Testis (tissue), 3 donors: ENCODE measurements around the gene USP2. TPM values are rescaled to one million over a fixed set of nuclear protein-coding genes. Genes with fewer than 3 reads are reported as not detected.

Experiments
- DNase-seq: peaks from one replicate; pipeline ENCODE4 v3.0.0-alpha.2; 2019
- H3K27ac ChIP-seq, 2 donors: fragments of 200-600 bp; sonication (generic); one replicate each; pipeline ENCODE4 v1.5.1; 2019
- H3K27me3 ChIP-seq: fragments of 200-600 bp; sonication (generic); one replicate; pipeline ENCODE4 v1.5.1; 2019
- H3K36me3 ChIP-seq: fragments of 200-600 bp; sonication (generic); one replicate; pipeline ENCODE4 v1.5.1; 2017; ENCODE audit warnings: low read depth; ENCODE audit errors: missing control alignments
- H3K4me1 ChIP-seq: fragments of 200-600 bp; sonication (generic); one replicate; pipeline ENCODE4 v1.5.1; 2019
- H3K4me3 ChIP-seq, 2 donors: fragments of 200-600 bp; sonication (generic); one replicate each; pipeline ENCODE4 v1.5.1; 2017 to 2019
- H3K9me3 ChIP-seq: fragments of 200-600 bp; sonication (generic); one replicate; pipeline ENCODE4 v1.5.1; 2017
- POLR2A ChIP-seq: fragments of 450-650 bp; IDR thresholded peaks from one replicate; pipeline ENCODE4 v1.6.1; 2017; ENCODE audit warnings: antibody characterized with exemption, mild to moderate bottlenecking, moderate library complexity
- WGBS, 2 donors: methylation state at CpG; one replicate each; pipeline ENCODE4 v1.1.5; 2018; 5-methylcytosine and 5-hydroxymethylcytosine counted together
- intact Hi-C: fragments of 100-400 bp; cut with DNase I; formaldehyde crosslinking; loops from one replicate; pipeline ENCODE4 v1.15.1; 2023; ENCODE audit warnings: low total_unique reads
- polyA plus RNA-seq: library from polyadenylated mRNA; stranded (reverse); fragments of 350-450 nt; fragmentation: Illumina TruSeq; extraction: RNeasy Lipid Tissue Mini Kit (QIAGEN cat#74804); gene quantifications from one replicate; pipeline ENCODE4 v1.2.3, GENCODE V29; 2014; ENCODE audit warnings: low read depth, low replicate concordance; ENCODE audit not compliant: insufficient read depth
- total RNA-seq, 2 donors: library from RNA; depleted of rRNA; stranded (reverse); fragments of >200 nt; gene quantifications; one replicate each; pipeline ENCODE4 v1.2.3, GENCODE V29; 2016
- TF ChIP-seq, protein P1 (sequence below), 3 experiments: fragments of 450-650 bp in 2 of 3; fragments of 200-600 bp in 1 of 3; sonication (generic) in 1 of 3; IDR thresholded peaks; one replicate each; pipeline ENCODE4 v1.5.1; 2016 to 2019; ENCODE audit warnings: antibody characterized with exemption in 3 of 3, mild to moderate bottlenecking in 2 of 3, moderate library complexity in 1 of 3

Gene USP2
- total and polyA plus RNA-seq, 3 donors from 2014 or later = 41.2 to 168 (median 100) TPM

DNA sequence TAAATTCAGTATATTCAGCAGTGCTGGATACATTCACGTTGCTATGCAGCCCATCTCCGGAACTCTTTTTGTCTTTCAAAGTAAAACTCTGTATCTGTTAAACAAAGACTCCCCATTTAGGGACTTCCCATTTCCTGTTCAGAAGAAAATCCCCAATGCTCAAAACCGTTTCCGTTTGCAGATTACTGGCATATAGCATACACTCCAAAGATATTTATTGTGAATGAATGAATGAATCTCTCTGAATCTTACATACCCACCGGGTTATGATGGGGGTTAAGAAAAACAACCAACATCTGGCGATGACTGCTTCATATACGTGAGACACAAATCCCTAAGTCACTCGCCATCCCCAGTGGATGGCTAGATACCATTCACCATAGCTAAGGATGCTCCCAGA lies 39.9 kb upstream of the USP2 start:
- Histone ChIP-seq H3K4me3 (no peak overlapping the region), H3K4me1 (peaks cover 5% of the 10 kb centered on the region), H3K27me3 (no peaks in the 10 kb centered on the region), H3K27ac (no peak overlapping the region), H3K9me3 (no peaks in the 10 kb centered on the region), H3K36me3 (no peaks in the 10 kb centered on the region)
- TF ChIP-seq POLR2A = no peak
- TF ChIP-seq, protein P1, sequence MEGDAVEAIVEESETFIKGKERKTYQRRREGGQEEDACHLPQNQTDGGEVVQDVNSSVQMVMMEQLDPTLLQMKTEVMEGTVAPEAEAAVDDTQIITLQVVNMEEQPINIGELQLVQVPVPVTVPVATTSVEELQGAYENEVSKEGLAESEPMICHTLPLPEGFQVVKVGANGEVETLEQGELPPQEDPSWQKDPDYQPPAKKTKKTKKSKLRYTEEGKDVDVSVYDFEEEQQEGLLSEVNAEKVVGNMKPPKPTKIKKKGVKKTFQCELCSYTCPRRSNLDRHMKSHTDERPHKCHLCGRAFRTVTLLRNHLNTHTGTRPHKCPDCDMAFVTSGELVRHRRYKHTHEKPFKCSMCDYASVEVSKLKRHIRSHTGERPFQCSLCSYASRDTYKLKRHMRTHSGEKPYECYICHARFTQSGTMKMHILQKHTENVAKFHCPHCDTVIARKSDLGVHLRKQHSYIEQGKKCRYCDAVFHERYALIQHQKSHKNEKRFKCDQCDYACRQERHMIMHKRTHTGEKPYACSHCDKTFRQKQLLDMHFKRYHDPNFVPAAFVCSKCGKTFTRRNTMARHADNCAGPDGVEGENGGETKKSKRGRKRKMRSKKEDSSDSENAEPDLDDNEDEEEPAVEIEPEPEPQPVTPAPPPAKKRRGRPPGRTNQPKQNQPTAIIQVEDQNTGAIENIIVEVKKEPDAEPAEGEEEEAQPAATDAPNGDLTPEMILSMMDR (IDR thresholded peaks at IDR 0.05) = no peak
- no peak for DNase-seq
- intact Hi-C loops = no loop called here
- 22 to 31% methylated on average over 8 of the region's 8 CpGs for WGBS, 2 donors

DNA sequence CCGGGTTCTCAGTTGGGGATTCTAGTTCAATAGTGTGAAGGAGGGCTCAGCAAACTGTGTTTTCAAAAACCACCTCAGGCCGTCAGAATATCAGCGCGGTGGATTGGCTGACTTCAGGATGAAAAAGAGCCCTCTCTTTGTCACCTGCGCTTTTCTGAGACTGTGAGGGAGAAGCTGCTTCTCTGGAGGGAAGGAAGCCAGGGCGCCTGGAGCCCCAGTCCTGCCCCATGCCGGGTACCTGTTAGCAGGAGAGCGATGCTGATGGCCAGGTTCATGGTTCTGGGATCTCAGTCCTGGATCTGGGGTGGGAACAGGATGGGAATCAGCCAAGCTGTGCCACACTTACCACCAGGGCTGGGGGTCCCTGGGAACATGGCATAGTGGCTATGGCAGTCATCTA lies 39.1 kb upstream of the USP2 start:
- no peak for DNase-seq
- no peak for TF ChIP-seq POLR2A
- TF ChIP-seq, protein P1 (IDR thresholded peaks at IDR 0.05) = no peak
- H3K4me3 ChIP-seq = no peak overlapping the region
- H3K27ac ChIP-seq = no peak overlapping the region
- 85 to 92% methylated on average over 8 of the region's 8 CpGs for WGBS, 2 donors
- peaks cover 5% of the 10 kb centered on the region for H3K4me1 ChIP-seq
- H3K9me3 ChIP-seq = no peaks in the 10 kb centered on the region
- intact Hi-C loops = no loop called here
- H3K36me3 ChIP-seq = no peaks in the 10 kb centered on the region
- H3K27me3 ChIP-seq = no peaks in the 10 kb centered on the region

DNA sequence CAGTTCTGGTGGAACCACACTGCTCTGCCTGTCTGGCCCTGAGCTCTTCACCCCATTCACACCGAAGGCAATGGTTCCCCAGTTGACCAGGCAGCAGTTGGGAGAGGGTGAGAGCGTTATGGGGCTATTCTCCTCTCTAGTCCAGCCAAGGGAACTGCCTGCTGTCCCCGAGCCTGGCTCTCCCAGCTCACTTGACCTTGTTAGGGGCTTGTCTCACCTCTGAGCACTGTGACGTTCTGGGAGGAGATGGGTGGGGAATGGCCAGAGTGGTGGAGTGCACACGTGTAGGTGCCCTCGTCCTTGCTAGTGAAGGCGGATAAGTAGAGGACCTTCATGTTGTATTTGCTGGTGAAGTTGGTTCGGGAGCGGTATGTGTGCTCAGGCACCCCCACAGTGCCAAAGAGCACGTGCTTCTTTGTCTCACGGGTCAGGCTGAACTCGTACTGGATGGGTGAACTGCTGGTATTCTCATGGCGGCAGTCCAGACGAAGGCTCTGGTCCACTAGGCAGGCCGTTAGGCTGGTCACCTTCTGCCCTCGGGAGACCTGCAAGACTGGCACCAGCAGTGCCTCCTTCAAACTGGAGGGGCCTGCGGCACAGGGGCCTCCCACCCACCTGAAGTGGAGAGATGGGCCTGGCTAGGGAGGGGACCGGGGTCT lies 38.5 kb upstream of the USP2 start:
- H3K4me1 ChIP-seq = peaks cover 5% of the 10 kb centered on the region
- intact Hi-C loops = no loop called here
- TF ChIP-seq POLR2A = no peak
- TF ChIP-seq, protein P1 (IDR thresholded peaks at IDR 0.05) = no peak

DNA sequence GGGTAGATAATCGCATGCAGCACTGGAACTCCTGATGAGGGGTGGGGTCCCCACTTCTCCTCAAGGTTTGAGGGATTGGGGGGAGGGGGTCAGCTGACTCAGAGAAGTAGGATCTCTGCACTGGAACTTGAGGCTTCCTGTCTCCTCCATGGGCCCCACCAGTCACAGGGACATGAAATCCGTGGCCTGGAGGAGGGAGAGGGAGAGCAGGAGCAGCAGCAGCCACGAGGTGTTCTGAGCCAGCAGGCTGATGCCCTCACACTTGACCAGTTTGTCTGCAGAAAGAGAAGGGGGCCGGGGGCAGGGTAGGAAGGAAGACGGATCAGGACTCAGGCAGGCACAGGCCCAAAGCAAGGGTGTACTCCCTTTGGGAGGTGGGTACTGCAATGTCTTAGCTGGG lies 37.8 kb upstream of the USP2 start:
- intact Hi-C loops = no loop called here
- TF ChIP-seq, protein P1 (IDR thresholded peaks at IDR 0.05) = no peak
- TF ChIP-seq POLR2A = no peak
- no peak for DNase-seq
- no peaks in the 10 kb centered on the region for H3K36me3 ChIP-seq
- WGBS, 2 donors = 82 to 94% methylated on average over 3 to 5 of the region's 5 CpGs
- H3K4me3 ChIP-seq = no peak overlapping the region
- H3K4me1 ChIP-seq = peaks cover 5% of the 10 kb centered on the region
- H3K27me3 ChIP-seq = no peaks in the 10 kb centered on the region
- H3K27ac ChIP-seq = no peak overlapping the region
- H3K9me3 ChIP-seq = no peaks in the 10 kb centered on the region

More for the DNA sequence above, 38.5 kb upstream of the USP2 start:
- 90 to 95% methylated on average over 8 to 18 of the region's 18 CpGs for whole genome bisulfite sequencing, 2 donors
- H3K36me3 ChIP-seq = no peaks in the 10 kb centered on the region
- no peak overlapping the region for H3K4me3 ChIP-seq
- no peaks in the 10 kb centered on the region for H3K27me3 ChIP-seq
- no peak for DNase-seq
- no peaks in the 10 kb centered on the region for H3K9me3 ChIP-seq
- H3K27ac ChIP-seq = no peak overlapping the region

DNA sequence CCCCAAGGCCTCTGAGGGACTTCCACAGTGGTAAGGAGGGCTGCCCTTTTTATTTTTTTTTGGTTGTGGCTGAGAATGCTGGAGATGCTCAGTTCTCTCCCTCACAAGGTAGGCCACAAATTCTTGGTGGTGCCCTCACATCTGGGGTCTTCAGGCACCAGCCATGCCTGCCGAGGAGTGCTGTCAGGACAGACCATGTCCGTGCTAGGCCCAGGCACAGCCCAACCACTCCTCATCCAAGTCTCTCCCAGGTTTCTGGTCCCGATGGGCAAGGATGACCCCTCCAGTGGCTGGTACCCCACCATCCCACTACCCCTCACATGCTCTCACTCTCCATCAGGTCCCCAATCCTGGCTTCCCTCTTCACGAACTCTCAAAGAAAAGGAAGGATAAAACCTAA lies 37.3 kb upstream of the USP2 start:
- intact Hi-C loops = no loop called here
- Histone ChIP-seq H3K4me3 (no peak overlapping the region), H3K27me3 (no peaks in the 10 kb centered on the region), H3K4me1 (peaks cover 5% of the 10 kb centered on the region), H3K27ac (no peak overlapping the region), H3K9me3 (no peaks in the 10 kb centered on the region), H3K36me3 (no peaks in the 10 kb centered on the region)
- 90 to 92% methylated on average over 4 of the region's 4 CpGs for WGBS, 2 donors
- DNase-seq = no peak
- TF ChIP-seq, protein P1 (IDR thresholded peaks at IDR 0.05) = no peak
